HG02885 (cell line): ENCODE measurements around the gene PTPRE.

ENCODE experiments used
- ATAC-seq: cut with Tn5 transposase; IDR thresholded peaks from one replicate; pipeline ENCODE4 v1.9.1; 2021; ENCODE audit warnings: mild to moderate bottlenecking; ENCODE audit not compliant: unreplicated experiment, poor library complexity

PTPRE gene

GRCh38 chr10:127882801-127883459 lies 24.0 kb upstream of the PTPRE start:
- ATAC-seq, result no peak

- no peak for ATAC-seq
Observed at GRCh38 chr10:127883516-127883915, 23.4 kb upstream of the PTPRE start.

GRCh38 chr10:127884501-127884900 lies 22.4 kb upstream of the PTPRE start:
- no peak for ATAC-seq

GRCh38 chr10:127886371-127887051 lies 20.4 kb upstream of the PTPRE start:
- ATAC-seq, result no peak

- no peak for ATAC-seq
Observed at GRCh38 chr10:127887541-127888415, 19.1 kb upstream of the PTPRE start.

GRCh38 chr10:127888521-127889312 lies 18.2 kb upstream of the PTPRE start:
- ATAC-seq, result no peak

GRCh38 chr10:127889605-127890195 lies 17.2 kb upstream of the PTPRE start:
- ATAC-seq, result no peak

- ATAC-seq, result no peak
Observed at GRCh38 chr10:127890216-127890615, 16.7 kb upstream of the PTPRE start.

- no peak for ATAC-seq
Observed at GRCh38 chr10:127890832-127891334, 16.0 kb upstream of the PTPRE start.

GRCh38 chr10:127892743-127893142 lies 14.2 kb upstream of the PTPRE start, which contains the start of gene CLRN3:
CLRN3 (minus strand) TSS chr10:127892941; CDS start chr10:127892784, 157 bp downstream.
- ATAC-seq, result no peak

GRCh38 chr10:127894146-127894545 lies 12.8 kb upstream of the PTPRE start:
- no peak for ATAC-seq

- ATAC-seq, result no peak
Observed at GRCh38 chr10:127896590-127896989, 10.3 kb upstream of the PTPRE start.

GRCh38 chr10:127897177-127897576 lies 9.7 kb upstream of the PTPRE start:
- no peak for ATAC-seq

GRCh38 chr10:127899766-127900387 lies 7.0 kb upstream of the PTPRE start:
- ATAC-seq, result no peak

- ATAC-seq, result no peak
Observed at GRCh38 chr10:127903789-127904188, 3.1 kb upstream of the PTPRE start.

GRCh38 chr10:127904311-127905000 lies 2.4 kb upstream of the PTPRE start:
- ATAC-seq, result no peak

GRCh38 chr10:127905001-127905847 lies 1.7 kb upstream of the PTPRE start:
- ATAC-seq, result no peak

- ATAC-seq, result no peak
Observed at GRCh38 chr10:127905848-127906261, 1.0 kb upstream of the PTPRE start.
